ENCODE results near the gene CCDC85B.

CCDC85B gene

GRCh38 chr11:65870307-65870658 is 20.2 kb upstream of the CCDC85B start:
- TF ChIP-seq, protein P1, sequence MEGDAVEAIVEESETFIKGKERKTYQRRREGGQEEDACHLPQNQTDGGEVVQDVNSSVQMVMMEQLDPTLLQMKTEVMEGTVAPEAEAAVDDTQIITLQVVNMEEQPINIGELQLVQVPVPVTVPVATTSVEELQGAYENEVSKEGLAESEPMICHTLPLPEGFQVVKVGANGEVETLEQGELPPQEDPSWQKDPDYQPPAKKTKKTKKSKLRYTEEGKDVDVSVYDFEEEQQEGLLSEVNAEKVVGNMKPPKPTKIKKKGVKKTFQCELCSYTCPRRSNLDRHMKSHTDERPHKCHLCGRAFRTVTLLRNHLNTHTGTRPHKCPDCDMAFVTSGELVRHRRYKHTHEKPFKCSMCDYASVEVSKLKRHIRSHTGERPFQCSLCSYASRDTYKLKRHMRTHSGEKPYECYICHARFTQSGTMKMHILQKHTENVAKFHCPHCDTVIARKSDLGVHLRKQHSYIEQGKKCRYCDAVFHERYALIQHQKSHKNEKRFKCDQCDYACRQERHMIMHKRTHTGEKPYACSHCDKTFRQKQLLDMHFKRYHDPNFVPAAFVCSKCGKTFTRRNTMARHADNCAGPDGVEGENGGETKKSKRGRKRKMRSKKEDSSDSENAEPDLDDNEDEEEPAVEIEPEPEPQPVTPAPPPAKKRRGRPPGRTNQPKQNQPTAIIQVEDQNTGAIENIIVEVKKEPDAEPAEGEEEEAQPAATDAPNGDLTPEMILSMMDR (IDR thresholded peaks at IDR 0.05; ENCODE audit: insufficient read depth, low read depth, low read length, missing control alignments): no peak
- no peak overlapping the region for H3K4me3 ChIP-seq (ENCODE audit: low read length)
- DNase-seq (ENCODE audit: low read depth): no peak

DNA sequence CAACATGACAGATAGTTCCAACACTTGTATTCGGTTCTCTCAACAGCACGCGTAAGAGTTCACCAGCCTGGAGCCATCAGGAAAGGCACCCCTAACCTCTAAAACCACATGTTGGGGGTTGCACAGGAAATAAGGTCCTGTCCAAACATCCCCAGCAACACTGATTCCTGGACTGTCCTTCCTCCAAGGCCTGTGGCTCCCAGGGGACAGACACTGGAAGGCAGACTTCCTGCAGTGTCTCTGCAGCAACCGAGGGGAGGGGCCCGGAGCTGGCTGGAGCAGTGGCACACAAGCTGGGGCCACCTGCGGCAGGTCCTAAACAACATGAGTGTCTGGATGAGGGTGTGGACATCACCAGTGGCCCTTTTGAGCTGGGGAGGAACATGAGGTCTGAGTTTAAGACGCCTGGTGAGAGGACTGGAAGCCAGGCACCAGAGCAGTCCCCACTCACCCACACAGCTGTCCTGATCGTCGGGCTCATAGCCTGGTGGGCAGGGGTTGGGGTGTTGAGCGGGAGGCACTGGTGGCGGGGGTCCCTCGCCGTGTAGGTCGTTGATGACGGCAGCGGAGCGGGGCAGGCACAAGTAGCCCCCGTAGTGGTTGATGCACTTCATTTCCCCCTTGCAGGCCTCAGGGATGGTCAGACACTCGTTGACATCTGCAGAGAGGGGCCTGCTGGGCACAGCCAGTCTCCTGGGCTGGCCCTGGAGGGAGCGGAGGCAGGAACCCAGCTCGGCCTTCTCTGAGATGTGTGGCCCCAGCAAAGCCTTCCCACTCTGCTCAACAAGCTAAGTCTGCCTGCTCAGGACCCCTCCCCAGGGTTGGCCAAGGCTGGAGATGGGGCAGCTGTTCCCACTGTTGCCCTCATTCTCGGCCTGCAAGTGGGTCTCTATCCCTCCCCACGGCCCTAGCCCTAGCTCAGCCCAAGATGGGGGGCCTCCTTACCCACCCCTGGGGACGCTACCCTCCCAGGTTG is 19.5 kb upstream of the CCDC85B start:
- no peak overlapping the region for H3K4me3 ChIP-seq (ENCODE audit: low read length)
- DNase-seq (ENCODE audit: low read depth): no peak
- TF ChIP-seq, protein P1 (IDR thresholded peaks at IDR 0.05; ENCODE audit: insufficient read depth, low read depth, low read length, missing control alignments): no peak

DNA sequence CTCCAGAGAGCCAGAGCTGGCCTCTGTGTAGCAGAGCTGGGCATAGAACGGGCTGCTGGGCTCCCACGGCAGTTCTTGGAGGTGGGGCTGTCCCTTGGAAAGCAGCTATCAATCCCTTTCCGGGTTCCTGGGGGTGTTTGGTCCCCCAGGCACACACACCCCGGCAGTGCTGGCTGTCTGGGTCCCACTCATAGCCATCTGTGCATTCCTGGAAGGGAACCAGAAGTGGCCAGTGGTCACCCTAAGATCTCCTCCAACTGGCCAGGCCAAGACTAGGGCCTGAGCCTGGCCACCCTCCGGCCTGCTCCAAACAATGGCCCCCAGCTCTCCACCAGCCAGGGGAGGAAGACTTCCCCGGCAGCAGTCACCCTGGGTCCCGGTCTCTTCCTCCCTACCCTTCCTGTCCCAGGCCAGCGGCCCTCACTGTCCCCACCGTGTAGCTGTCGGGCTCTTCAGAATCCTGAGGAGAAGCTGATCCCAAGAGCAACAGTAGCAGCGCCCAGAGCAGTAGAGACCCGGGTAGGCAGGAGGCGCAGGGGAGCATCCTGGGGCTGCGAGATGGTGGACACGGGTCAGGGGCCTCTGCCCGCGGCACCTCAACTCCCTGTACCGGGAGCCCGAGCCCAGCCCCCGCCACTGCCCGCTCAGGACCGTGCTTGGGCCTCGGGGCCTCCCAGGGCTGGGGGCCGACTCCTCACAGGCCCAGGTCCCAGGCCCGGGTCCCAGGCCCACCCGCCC is 18.5 kb upstream of the CCDC85B start:
- H3K4me3 ChIP-seq (ENCODE audit: low read length): peak overlapping the region; percentile 19
- no peak for DNase-seq (ENCODE audit: low read depth)
- TF ChIP-seq, protein P1 (IDR thresholded peaks at IDR 0.05; ENCODE audit: insufficient read depth, low read depth, low read length, missing control alignments): no peak

GRCh38 chr11:65872586-65873317 is 17.7 kb upstream of the CCDC85B start, which contains the start of gene EFEMP2:
EFEMP2 (minus strand) TSS chr11:65872800; CDS start chr11:65872354, 446 bp downstream.
- no peak for DNase-seq (ENCODE audit: low read depth)

DNA sequence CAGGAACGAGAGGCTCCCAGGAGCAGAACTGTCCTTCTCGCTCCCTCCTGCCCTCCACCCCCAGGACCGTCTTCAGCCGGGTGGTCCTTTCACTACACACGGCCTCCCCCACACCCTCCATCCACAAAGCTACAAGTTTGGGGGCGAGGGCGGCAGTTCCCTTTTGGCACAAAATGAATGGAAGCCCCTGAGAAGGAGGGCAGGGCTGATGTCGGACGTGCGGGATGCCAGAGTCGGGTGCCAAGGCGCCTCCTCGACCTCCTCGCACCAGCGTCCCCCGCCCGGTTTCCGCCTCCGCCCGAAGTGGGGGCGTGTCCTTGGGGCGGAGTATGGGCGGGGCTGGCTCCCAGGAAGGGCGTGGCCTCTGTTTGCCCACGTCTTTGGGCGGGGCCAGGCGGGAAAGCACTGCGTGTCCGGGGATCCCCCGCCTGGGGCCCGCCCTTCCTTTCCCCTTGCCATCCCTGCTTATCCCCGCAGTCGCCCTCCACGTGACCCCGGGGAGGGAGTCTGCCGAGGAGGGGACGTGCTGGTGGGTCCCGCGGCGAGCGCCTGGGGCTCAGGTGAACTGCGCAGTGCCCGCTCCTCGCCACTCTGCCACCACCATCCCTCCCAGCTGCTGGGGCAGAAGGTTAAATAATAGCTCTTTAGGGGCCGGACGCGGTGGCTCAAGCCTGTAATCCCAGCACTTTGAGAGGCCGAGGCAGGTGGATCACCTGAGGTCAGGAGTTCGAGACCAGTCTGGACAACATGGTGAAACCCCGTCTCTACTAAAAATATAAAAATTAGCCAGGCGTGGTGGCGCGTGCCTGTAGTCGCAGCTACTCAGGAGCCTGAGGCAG is 16.9 kb upstream of the CCDC85B start:
- peak overlapping the region; percentile 65 for H3K4me3 ChIP-seq (ENCODE audit: low read length)
- TF ChIP-seq, protein P1 (IDR thresholded peaks at IDR 0.05; ENCODE audit: insufficient read depth, low read depth, low read length, missing control alignments): no peak
- peak; percentile 92 for DNase-seq (ENCODE audit: low read depth)

More at GRCh38 chr11:65872586-65873317, 17.7 kb upstream of the CCDC85B start, which contains the start of gene EFEMP2:
- peak within 1 kb of the TSS; percentile 65 for H3K4me3 ChIP-seq (ENCODE audit: low read length)
- TF ChIP-seq, protein P1 (IDR thresholded peaks at IDR 0.05; ENCODE audit: insufficient read depth, low read depth, low read length, missing control alignments): no peak

DNA sequence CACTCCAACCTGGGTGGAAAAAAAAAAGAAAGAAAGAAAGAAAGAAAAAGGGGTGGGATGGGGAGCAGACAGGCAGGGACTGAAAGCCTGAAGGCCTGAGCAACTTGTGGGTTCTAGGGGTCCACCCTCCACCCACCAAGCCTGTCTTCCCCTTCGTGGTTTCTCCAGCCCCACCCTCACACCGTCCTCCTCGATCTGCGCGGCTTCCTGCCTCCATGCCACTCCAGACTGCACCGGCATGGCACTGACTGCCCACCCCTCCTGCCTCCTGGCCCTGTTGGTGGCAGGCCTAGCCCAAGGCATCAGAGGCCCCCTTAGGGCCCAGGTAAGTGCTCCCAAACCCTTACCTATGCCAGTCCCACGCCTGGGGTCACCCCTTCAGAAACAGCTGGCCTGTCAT is 10.9 kb upstream of the CCDC85B start, which contains the start of gene CTSW:
Gene CTSW, plus strand, starts transcription at position 221 of the 400 bp plus-strand sequence. Its CDS starts 18 bp downstream, at position 239.
- TF ChIP-seq, protein P1 (IDR thresholded peaks at IDR 0.05; ENCODE audit: insufficient read depth, low read depth, low read length, missing control alignments): no peak
- H3K4me3 ChIP-seq (ENCODE audit: low read length): no peak within 1 kb of the TSS
- no peak for DNase-seq (ENCODE audit: low read depth)

Data from epithelial cell of esophagus (primary cell).